AG04450 (cell line): Measurements from ENCODE around the gene BORCS6. TPM values are rescaled to one million over a fixed set of nuclear protein-coding genes. Genes with fewer than 3 reads are reported as not detected.

Source experiments
- CTCF ChIA-PET: fragments of 300-600, 350-600 bp; formaldehyde crosslinking; extraction: SDS; loops from one replicate; lab custom pipeline; 2022; ENCODE audit warnings: antibody characterized with exemption, inconsistent platforms; lab: Charles Lee
- POLR2A ChIA-PET: fragments of 350-600 bp; formaldehyde crosslinking; extraction: SDS; loops from one replicate; lab custom pipeline; 2021; ENCODE audit warnings: antibody characterized with exemption, inconsistent platforms; lab: Yijun Ruan, JAX
- DNase-seq: peaks from one replicate; pipeline ENCODE4 v3.0.0-alpha.2; 2011; ENCODE audit warnings: low read depth, low spot score
- H3K27ac ChIP-seq: one replicate; pipeline ENCODE4 v1.5.1; 2012; ENCODE audit warnings: low read depth, low read length, control low read depth
- H3K27me3 ChIP-seq: one replicate; pipeline ENCODE4 v1.6.0; 2012; ENCODE audit warnings: low read length; ENCODE audit not compliant: control insufficient read depth, insufficient read depth
- H3K4me3 ChIP-seq: 2 replicates; pipeline ENCODE4 v1.5.1; 2011; ENCODE audit warnings: mild to moderate bottlenecking, low read depth, low read length, control low read depth
- H3K9me3 ChIP-seq: 2 replicates; pipeline ENCODE4 v1.5.1; 2012; ENCODE audit warnings: low read length; ENCODE audit not compliant: control insufficient read depth, insufficient read depth
- CTCF ChIP-seq: IDR thresholded peaks from 2 replicates; pipeline ENCODE4 v1.5.1; 2011; ENCODE audit warnings: low read depth, low read length, control low read depth, inconsistent platforms
- polyA plus RNA-seq: library from polyadenylated mRNA; depleted of rRNA; stranded (reverse); fragments of >200 nt; gene quantifications from 2 replicates; pipeline ENCODE4 v1.2.3, GENCODE V29; 2011

The BORCS6 gene
- polyA plus RNA-seq, 1 experiment = 2.3 TPM

- Histone ChIP-seq H3K27me3 (no peaks in the 10 kb centered on the region), H3K27ac (peak overlapping the region; percentile 75), H3K9me3 (no peaks in the 10 kb centered on the region; the same call in 1 of the 2 replicates), H3K4me3 (peak overlapping the region; percentile 97)
- CTCF ChIA-PET = interaction anchor here (0.6 kb wide), 1 partner anchor 198 kb away, joined by 5 read pairs; no protein-coding TSS in a partner anchor
- TF ChIP-seq CTCF = no peak
- peak; percentile 32 for DNase-seq
- POLR2A ChIA-PET = interaction anchor here (0.8 to 3.6 kb wide), 4 partner anchors 12 to 36 kb away, joined by 3 to 25 read pairs (median 4); partner anchors contain the start of gene AURKB
Measured at GRCh38 chr17:8185582-8186445, 4.2 kb downstream of the BORCS6 start.

GRCh38 chr17:8176998-8177731 is 12.8 kb downstream of the BORCS6 start:
- CTCF ChIA-PET = interaction anchor here (1.1 to 1.9 kb wide), 2 partner anchors 39 to 55 kb away, joined by 3 to 6 read pairs; no protein-coding TSS in a partner anchor
- Histone ChIP-seq H3K27me3 (no peaks in the 10 kb centered on the region), H3K4me3 (peak overlapping the region; percentile 75), H3K9me3 (no peaks in the 10 kb centered on the region; the same call in 1 of the 2 replicates), H3K27ac (peak overlapping the region; percentile 31)
- no peak for TF ChIP-seq CTCF
- POLR2A ChIA-PET = no interaction called here
- DNase-seq = no peak

DNA sequence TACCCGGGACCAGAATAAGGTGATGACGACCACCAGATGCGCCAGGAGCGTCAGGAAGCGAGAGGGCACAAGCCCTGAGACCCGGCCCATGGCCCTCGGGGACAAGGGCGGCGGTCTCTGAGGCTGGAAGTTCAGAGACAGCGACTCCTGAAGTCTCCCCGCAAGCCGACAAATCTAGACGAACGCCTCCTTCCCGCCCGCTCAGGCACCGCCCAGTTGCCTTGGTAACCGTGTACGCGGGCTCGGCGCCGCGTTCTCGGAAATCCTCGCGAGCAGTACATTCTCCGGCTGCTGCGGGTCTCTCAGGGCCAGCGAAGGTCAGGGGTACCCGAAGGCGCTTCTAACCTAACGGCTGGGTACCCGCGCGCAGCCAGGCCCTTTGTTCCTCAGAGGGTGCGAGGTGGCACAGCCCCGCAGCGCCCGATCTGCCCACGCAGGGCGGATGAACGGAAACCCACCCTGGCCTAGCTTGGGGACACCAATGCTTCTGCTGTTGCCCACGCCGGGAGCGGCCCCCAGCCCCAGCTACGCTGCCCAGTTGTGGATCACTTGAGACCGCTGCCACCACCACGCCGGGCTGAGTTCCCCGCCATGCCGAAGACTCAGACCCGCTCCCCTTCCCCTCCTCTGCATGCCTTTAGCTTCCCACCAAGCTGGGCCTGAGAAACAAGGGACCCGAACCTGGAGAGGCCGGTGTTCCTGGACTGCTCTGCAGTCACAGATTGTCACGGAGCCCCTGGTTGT is 13.6 kb downstream of the BORCS6 start, which contains the start of gene TMEM107:
TMEM107 (minus strand) TSS at position 184 of the 744 bp plus-strand sequence; CDS start at position 90, 94 bp downstream.
- H3K27me3 ChIP-seq = no peaks in the 10 kb centered on the region
- H3K4me3 ChIP-seq = peak within 1 kb of the TSS; percentile 75
- no peaks in the 10 kb centered on the region; the same call in 1 of the 2 replicates for H3K9me3 ChIP-seq
- no peak for DNase-seq
- TF ChIP-seq CTCF = no peak
- ChIA-PET POLR2A (no interaction called here), CTCF (interaction anchor here (1.1 to 1.9 kb wide), 2 partner anchors 38 to 54 kb away, joined by 3 to 6 read pairs; no protein-coding TSS in a partner anchor)
- peak within 1 kb of the TSS; percentile 31 for H3K27ac ChIP-seq

DNA sequence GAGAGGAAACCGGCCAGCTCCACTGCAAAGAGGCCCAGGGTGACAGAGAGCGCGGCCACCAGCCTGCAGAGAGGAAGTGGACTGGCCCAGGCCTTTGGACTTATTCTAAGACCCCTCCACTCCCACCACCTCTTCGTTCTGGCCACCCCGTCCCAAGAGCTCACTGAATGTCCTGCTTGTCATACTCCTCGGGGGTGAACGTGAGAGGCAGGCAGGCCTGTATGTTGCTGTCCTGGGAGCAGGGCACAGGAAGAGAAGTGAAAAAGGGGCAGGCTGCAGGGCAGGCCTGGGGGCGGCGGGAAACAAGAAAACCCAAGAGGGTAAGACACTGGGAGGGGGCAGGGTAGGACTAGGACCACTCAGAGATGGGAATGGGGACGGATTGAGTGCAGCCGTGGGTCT is 14.2 kb downstream of the BORCS6 start:
- no peak for TF ChIP-seq CTCF
- H3K27me3 ChIP-seq = no peaks in the 10 kb centered on the region
- H3K9me3 ChIP-seq = no peaks in the 10 kb centered on the region; the same call in 1 of the 2 replicates
- peak overlapping the region; percentile 31 for H3K27ac ChIP-seq
- POLR2A ChIA-PET = no interaction called here
- CTCF ChIA-PET = interaction anchor here (1.9 kb wide), 1 partner anchor 37 kb away, joined by 6 read pairs; no protein-coding TSS in a partner anchor
- DNase-seq = no peak
- peak overlapping the region; percentile 75 for H3K4me3 ChIP-seq
